H1 (cell line): Measurements from ENCODE around the gene ANKEF1. TPM values are rescaled to one million over a fixed set of nuclear protein-coding genes. Genes with fewer than 3 reads are reported as not detected.

Source experiments
- CTCF ChIA-PET: fragments of 300-600 bp; sonication (Branson Sonifier 250); formaldehyde crosslinking; loops from one replicate; lab custom pipeline; 2021; ENCODE audit not compliant: partially characterized antibody; lab: Charles Lee
- POLR2A ChIA-PET: fragments of 300-600 bp; sonication (Branson Sonifier 250); formaldehyde crosslinking; loops from one replicate; lab custom pipeline; 2021; ENCODE audit warnings: inconsistent platforms; ENCODE audit not compliant: partially characterized antibody; lab: Charles Lee
- DNase-seq, 2 experiments: peaks; one replicate each; pipeline versions ENCODE4 v3.0.0 to v3.0.0-alpha.2; 2010 to 2022; ENCODE audit warnings: low spot score in 2 of 2, low read depth in 1 of 2, mixed read lengths in 1 of 2
- FAIRE-seq: peaks from 2 replicates; lab custom pipeline; 2011; peaks lifted over from hg19 to GRCh38; lab: Jason Lieb, UNC
- H2AFZ ChIP-seq: 2 replicates; pipeline ENCODE4 v1.8.1; 2012; ENCODE audit warnings: low read length, inconsistent platforms
- H2AK5ac ChIP-seq: 2 replicates; pipeline ENCODE4 v1.6.1; 2013; ENCODE audit warnings: low read depth, low read length
- H2BK120ac ChIP-seq: replicated peaks from 2 replicates; pipeline ENCODE3; 2013; ENCODE audit warnings: low read depth, low read length, inconsistent platforms
- H2BK12ac ChIP-seq: 2 replicates; pipeline ENCODE4 v1.6.1; 2013; ENCODE audit warnings: low read depth, low read length
- H2BK15ac ChIP-seq: 2 replicates; pipeline ENCODE4 v1.6.1; 2013; ENCODE audit warnings: low read length
- H2BK20ac ChIP-seq: 2 replicates; pipeline ENCODE4 v1.6.1; 2013; ENCODE audit warnings: low read length
- H2BK5ac ChIP-seq: 2 replicates; pipeline ENCODE4 v1.6.1; 2013; ENCODE audit warnings: low read depth, low read length
- H3K14ac ChIP-seq: 2 replicates; pipeline ENCODE4 v1.6.1; 2013; ENCODE audit warnings: inconsistent platforms; ENCODE audit not compliant: insufficient read length
- H3K18ac ChIP-seq: 2 replicates; pipeline ENCODE4 v1.6.1; 2013; ENCODE audit warnings: low read length; ENCODE audit errors: extremely low read depth
- H3K23ac ChIP-seq: 2 replicates; pipeline ENCODE4 v1.6.1; 2013; ENCODE audit warnings: inconsistent platforms; ENCODE audit not compliant: insufficient read length
- H3K23me2 ChIP-seq: 2 replicates; pipeline ENCODE4 v1.6.1; 2013; ENCODE audit warnings: low read depth, low read length
- H3K27ac ChIP-seq: 2 replicates; pipeline ENCODE4 v1.6.1; 2011; ENCODE audit warnings: low read depth, low read length, inconsistent platforms
- H3K27me3 ChIP-seq, 4 experiments: replicated peaks in 1 of 4; 1 replicate in 1 of 4; 2 replicates in 3 of 4; pipeline versions ENCODE4 v1.6.1 to v1.8.1; 2011 to 2013; ENCODE audit warnings: low read length in 3 of 4, mild to moderate bottlenecking in 3 of 4, inconsistent platforms in 2 of 4, mixed read lengths in 2 of 4, moderate library complexity in 1 of 4; ENCODE audit not compliant: control insufficient read depth in 3 of 4, insufficient read depth in 3 of 4; ENCODE audit errors: extremely low read depth in 1 of 4
- H3K36me3 ChIP-seq, 4 experiments: 2 replicates each; pipeline versions ENCODE4 v1.6.1 to v1.8.1; 2011 to 2013; ENCODE audit warnings: mild to moderate bottlenecking in 4 of 4, low read length in 3 of 4, moderate library complexity in 2 of 4, control low read depth in 1 of 4, inconsistent platforms in 1 of 4; ENCODE audit not compliant: insufficient read depth in 4 of 4, control insufficient read depth in 2 of 4
- H3K4ac ChIP-seq: replicated peaks from 2 replicates; pipeline ENCODE3; 2013; ENCODE audit warnings: low read length, low read depth, mixed read lengths, inconsistent platforms; ENCODE audit not compliant: insufficient read length
- H3K4me1 ChIP-seq, 4 experiments: replicated peaks in 1 of 4; 1 replicate in 1 of 4; 2 replicates in 3 of 4; pipeline versions ENCODE4 v1.6.1 to v1.8.1; 2011 to 2013; ENCODE audit warnings: low read length in 3 of 4, inconsistent platforms in 2 of 4, mixed read lengths in 1 of 4; ENCODE audit not compliant: insufficient read depth in 4 of 4, control insufficient read depth in 3 of 4
- H3K4me2 ChIP-seq, 2 experiments: 2 replicates each; pipeline versions ENCODE4 v1.6.1 to v1.8.1; 2011 to 2013; ENCODE audit warnings: low read depth in 2 of 2, low read length in 2 of 2, control low read depth in 1 of 2, inconsistent platforms in 1 of 2, mild to moderate bottlenecking in 1 of 2; ENCODE audit not compliant: insufficient read depth in 1 of 2
- H3K4me3 ChIP-seq, 4 experiments: fragments of 200-600, 300-600 bp in 1 of 4; sonication (generic), shearing (Covaris generic), sonication (Bioruptor Twin) in 1 of 4; 2 replicates each; pipeline versions ENCODE4 v1.5.1 to v1.8.1; 2011 to 2016; ENCODE audit warnings: low read length in 4 of 4, low read depth in 3 of 4, control low read depth in 2 of 4, inconsistent platforms in 2 of 4, mild to moderate bottlenecking in 2 of 4, mixed read lengths in 1 of 4, moderate library complexity in 1 of 4; ENCODE audit not compliant: insufficient read depth in 2 of 4; ENCODE audit errors: extremely low read depth in 1 of 4
- H3K56ac ChIP-seq: replicated peaks from 2 replicates; pipeline ENCODE3; 2013; ENCODE audit warnings: low read depth, mild to moderate bottlenecking, mixed read lengths, low read length, inconsistent platforms; ENCODE audit not compliant: insufficient read length
- H3K79me1 ChIP-seq: 2 replicates; pipeline ENCODE4 v1.6.1; 2013; ENCODE audit warnings: low read depth, low read length, control low read depth
- H3K79me2 ChIP-seq, 2 experiments: 2 replicates each; pipeline versions ENCODE4 v1.6.1 to v1.8.1; 2012 to 2013; ENCODE audit warnings: low read length in 2 of 2, mild to moderate bottlenecking in 2 of 2, inconsistent platforms in 1 of 2; ENCODE audit not compliant: insufficient read depth in 2 of 2, control insufficient read depth in 1 of 2
- H3K9ac ChIP-seq, 4 experiments: replicated peaks in 1 of 4; 1 replicate in 1 of 4; 2 replicates in 3 of 4; pipeline versions ENCODE4 v1.6.1 to v1.8.1; 2011 to 2013; ENCODE audit warnings: low read depth in 3 of 4, low read length in 3 of 4, control low read depth in 2 of 4, mild to moderate bottlenecking in 2 of 4, moderate library complexity in 2 of 4, inconsistent platforms in 1 of 4; ENCODE audit errors: extremely low read depth in 1 of 4
- H3K9me3 ChIP-seq, 2 experiments: 2 replicates each; pipeline versions ENCODE4 v1.6.1 to v1.8.1; 2012 to 2013; ENCODE audit warnings: mild to moderate bottlenecking in 2 of 2, moderate library complexity in 2 of 2, control low read depth in 1 of 2, inconsistent platforms in 1 of 2, low read depth in 1 of 2, low read length in 1 of 2, mixed read lengths in 1 of 2; ENCODE audit not compliant: insufficient read depth in 2 of 2
- H4K20me1 ChIP-seq, 2 experiments: replicated peaks in 1 of 2; 2 replicates each; pipeline versions ENCODE3 to v1.8.1; 2011 to 2013; ENCODE audit warnings: inconsistent platforms in 2 of 2, low read length in 2 of 2, mild to moderate bottlenecking in 1 of 2; ENCODE audit not compliant: insufficient read depth in 2 of 2, control insufficient read depth in 1 of 2
- H4K5ac ChIP-seq: 2 replicates; pipeline ENCODE4 v1.6.1; 2013; ENCODE audit warnings: low read length, low read depth, mixed read lengths, inconsistent platforms; ENCODE audit not compliant: insufficient read length
- H4K8ac ChIP-seq: 2 replicates; pipeline ENCODE4 v1.8.0; 2013; ENCODE audit warnings: mild to moderate bottlenecking, moderate library complexity, low read length, inconsistent platforms; ENCODE audit not compliant: insufficient read depth; ENCODE audit errors: extremely low read depth
- H4K91ac ChIP-seq: replicated peaks from 2 replicates; pipeline ENCODE3; 2013; ENCODE audit warnings: low read length, mixed read lengths, inconsistent platforms; ENCODE audit not compliant: insufficient read length
- ASH2L ChIP-seq: fragments of 200-600, 300-600 bp; sonication (generic); IDR thresholded peaks from one replicate; pipeline ENCODE4 v1.7.1; 2017; ENCODE audit warnings: low read length
- BRCA1 ChIP-seq: IDR thresholded peaks from 2 replicates; pipeline ENCODE4 v1.6.1; 2012; ENCODE audit warnings: low read depth, low read length, improper control_type of control experiment
- CBX5 ChIP-seq: fragments of 300-800, 300-1000 bp; sonication (generic); IDR thresholded peaks from 2 replicates; pipeline ENCODE4 v1.7.1; 2016; ENCODE audit warnings: antibody characterized with exemption, low read length, low read depth
- CTBP2 ChIP-seq: IDR thresholded peaks from 2 replicates; pipeline ENCODE4 v1.7.0; 2011; ENCODE audit warnings: borderline replicate concordance, mild to moderate bottlenecking, moderate library complexity, mixed read lengths, low read length; ENCODE audit not compliant: insufficient read depth, insufficient read length
- GTF2F1 ChIP-seq: IDR thresholded peaks from 2 replicates; pipeline ENCODE4 v1.6.1; 2012; ENCODE audit warnings: low read depth, low read length, improper control_type of control experiment, borderline replicate concordance
- HDAC2 ChIP-seq, 2 experiments: fragments of 300-600 bp in 1 of 2; sonication (generic) in 1 of 2; IDR thresholded peaks; 2 replicates each; pipeline ENCODE4 v1.6.1; 2011 to 2012; ENCODE audit warnings: low read depth in 2 of 2, low read length in 2 of 2, mild to moderate bottlenecking in 2 of 2, moderate library complexity in 2 of 2, borderline replicate concordance in 1 of 2, inconsistent platforms in 1 of 2
- HDAC6 ChIP-seq: IDR thresholded peaks from one replicate; pipeline ENCODE4 v1.7.1; 2012; ENCODE audit warnings: low read depth, mild to moderate bottlenecking, inconsistent platforms, low read length, moderate library complexity
- JUND ChIP-seq: IDR thresholded peaks from 2 replicates; pipeline ENCODE4 v1.6.1; 2011; ENCODE audit warnings: mild to moderate bottlenecking, improper control_type of control experiment, low read length
- KDM1A ChIP-seq: fragments of 200-600, 300-600 bp; sonication (generic); IDR thresholded peaks from 2 replicates; pipeline ENCODE4 v1.7.1; 2016; ENCODE audit warnings: mild to moderate bottlenecking, low read length, borderline replicate concordance
- SIX5 ChIP-seq: IDR thresholded peaks from 2 replicates; pipeline ENCODE4 v1.6.1; 2011; ENCODE audit warnings: mild to moderate bottlenecking, low read depth, low read length
- USF2 ChIP-seq: IDR thresholded peaks from 2 replicates; pipeline ENCODE4 v1.6.1; 2011; ENCODE audit warnings: low read length, improper control_type of control experiment
- WGBS, 2 experiments: shearing (Covaris generic) in 1 of 2; methylation state at CpG; one replicate each; pipeline versions ENCODE4 v1.1.6 to v1.1.7; 2013 to 2015; ENCODE audit warnings: low lambda C conversion rate in 2 of 2, mixed read lengths in 2 of 2, inconsistent platforms in 1 of 2, low coverage in 1 of 2, missing lambda C conversion rate in 1 of 2; ENCODE audit not compliant: insufficient replicate concordance in 2 of 2, insufficient coverage in 1 of 2, insufficient read length in 1 of 2; ENCODE audit errors: extremely low coverage in 1 of 2, missing lambda C conversion rate in 1 of 2; 5-methylcytosine and 5-hydroxymethylcytosine counted together
- polyA plus RNA-seq, 7 experiments: library from polyadenylated mRNA; depleted of rRNA in 3 of 7; stranded (reverse) in 5 of 7; unstranded in 2 of 7; fragments of >200 nt in 5 of 7; fragments of 200-250 nt in 2 of 7; gene quantifications; 1 replicate in 5 of 7; 2 replicates in 1 of 7; 4 replicates in 1 of 7; pipeline versions ENCODE4 v1.2.1 to v1.2.3, GENCODE V29; 2011 to 2013; ENCODE audit warnings: missing spikeins in 2 of 7, mixed read lengths in 2 of 7
- total RNA-seq: library from RNA; stranded (reverse); fragmentation: NEBNext Ultra II Directional; extraction: Animal tissue kit (Norgen Biotek cat#: 25700); gene quantifications from 2 replicates; pipeline ENCODE4 v1.2.1, GENCODE V29; 2021
- TF ChIP-seq, protein P1 (sequence below): IDR thresholded peaks from 2 replicates; pipeline ENCODE4 v1.6.1; 2011; ENCODE audit warnings: low read depth, mild to moderate bottlenecking, low read length; ENCODE audit not compliant: insufficient read depth

The ANKEF1 gene
- total and polyA plus RNA-seq, 2 of the 8 experiments (the other 6 are each of a cell fraction or from before 2014, with no cell fraction given): 2.8 to 10.0 TPM

GRCh38 chr20:10064611-10065010 is 29.8 kb downstream of the ANKEF1 start:
- no peaks in the 10 kb centered on the region for H3K23me2 ChIP-seq
- H2BK5ac ChIP-seq: no peak overlapping the region
- no peaks in the 10 kb centered on the region for H3K27me3 ChIP-seq
- FAIRE-seq: no peak
- no peaks in the 10 kb centered on the region for H3K79me1 ChIP-seq
- no peak overlapping the region for H4K91ac ChIP-seq
- H3K36me3 ChIP-seq: no peaks in the 10 kb centered on the region
- no peak for DNase-seq
- ChIA-PET CTCF (interaction anchor here (0.8 to 5.1 kb wide), 3 partner anchors 13 to 26 kb away, joined by 3 to 34 read pairs (median 5); no protein-coding TSS in a partner anchor), POLR2A (no interaction called here)
- no peaks in the 10 kb centered on the region for H3K9me3 ChIP-seq
- H2BK12ac ChIP-seq: no peak overlapping the region
- 93% methylated on average over 1 of the region's 1 CpG; no CpG with 5 or more reads in 1 of the 2 experiments for WGBS, 2 experiments
- no peak overlapping the region for H2BK120ac ChIP-seq
- H4K5ac ChIP-seq: no peak overlapping the region
- H4K8ac ChIP-seq: no peak overlapping the region
- no peak overlapping the region for H3K18ac ChIP-seq
- no peak overlapping the region for H2BK20ac ChIP-seq
- no peak overlapping the region for H3K4ac ChIP-seq
- H3K27ac ChIP-seq: no peak overlapping the region
- no peak overlapping the region for H3K23ac ChIP-seq
- no peaks in the 10 kb centered on the region for H3K79me2 ChIP-seq
- no peaks in the 10 kb centered on the region for H4K20me1 ChIP-seq
- H3K4me1 ChIP-seq: peaks cover 0 to 4% (median 0%) of the 10 kb centered on the region in 4 experiments; a peak in 2 of 7 replicates
- H2AK5ac ChIP-seq: no peak overlapping the region
- no peak overlapping the region for H3K14ac ChIP-seq
- no peak overlapping the region for H3K4me3 ChIP-seq
- no peak overlapping the region for H3K9ac ChIP-seq
- H2BK15ac ChIP-seq: no peak overlapping the region
- H3K4me2 ChIP-seq: no peak overlapping the region
- H2AFZ ChIP-seq: no peak overlapping the region
- no peak overlapping the region for H3K56ac ChIP-seq
- TF ChIP-seq HDAC6 (no peak), SIX5 (no peak), JUND (no peak), CBX5 (no peak), KDM1A (no peak), HDAC2 (IDR thresholded peaks at IDR 0.05; ENCODE audit: borderline replicate concordance in 1 of 2, low read depth in 2 of 2, low read length in 2 of 2) (no peak), USF2 (no peak), ASH2L (no peak), BRCA1 (no peak), GTF2F1 (no peak), CTBP2 (no peak)
- TF ChIP-seq, protein P1, sequence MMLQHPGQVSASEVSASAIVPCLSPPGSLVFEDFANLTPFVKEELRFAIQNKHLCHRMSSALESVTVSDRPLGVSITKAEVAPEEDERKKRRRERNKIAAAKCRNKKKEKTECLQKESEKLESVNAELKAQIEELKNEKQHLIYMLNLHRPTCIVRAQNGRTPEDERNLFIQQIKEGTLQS: no peak
